Ishikawa (cell line): ENCODE data around the gene UPK3A.

ENCODE experiments used
- EP300 ChIP-seq: IDR thresholded peaks from 2 replicates; pipeline ENCODE4 v1.6.1; 2012; ENCODE audit warnings: borderline replicate concordance
- MAX ChIP-seq: IDR thresholded peaks from 2 replicates; pipeline ENCODE4 v1.6.1; 2012

DNA sequence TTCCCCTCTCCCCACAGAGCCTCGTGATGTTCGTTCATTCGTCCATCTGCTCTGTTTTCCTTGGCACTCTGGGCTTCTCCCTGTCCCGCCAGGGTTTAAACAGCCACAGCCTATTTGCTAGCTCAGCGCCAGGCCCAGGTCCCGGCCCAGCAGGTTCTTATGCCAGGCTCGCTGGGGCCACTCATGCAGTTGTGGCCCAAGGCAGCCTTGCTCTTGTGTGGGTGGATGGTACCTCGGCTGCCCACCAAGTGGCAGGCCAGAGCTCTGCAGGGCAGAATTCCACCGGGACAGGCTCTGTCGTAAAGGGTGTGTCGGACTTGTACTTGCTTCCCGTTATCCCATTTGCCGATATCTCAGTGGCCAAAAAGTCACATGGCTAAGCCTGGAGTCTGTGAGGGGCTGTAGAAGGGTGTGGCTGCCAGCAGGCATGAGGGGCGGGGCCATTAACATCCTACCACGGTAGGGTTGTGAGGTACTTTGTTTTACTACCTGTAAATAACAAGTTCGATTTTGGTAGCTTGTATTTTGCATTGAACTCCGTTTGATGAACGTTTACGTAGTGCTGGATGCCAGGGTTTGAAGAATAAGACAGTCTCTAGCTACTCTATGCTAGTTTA is 32.9 kb downstream of the UPK3A start:
- TF ChIP-seq MAX (no peak), EP300 (no peak)
